WTC11 (cell line): ENCODE data around the gene FASTKD3.

ENCODE experiments used
- NFE2L1 ChIP-seq: sonication (generic); formaldehyde crosslinking; IDR thresholded peaks from 2 replicates; pipeline ENCODE4 v1.8.1; 2023; ENCODE audit warnings: missing genetic modification reagents
- TF ChIP-seq, protein P1 (sequence below): sonication (generic); formaldehyde crosslinking; IDR thresholded peaks from 2 replicates; pipeline ENCODE4 v1.8.0; 2022; ENCODE audit warnings: mild to moderate bottlenecking, missing genetic modification reagents

- TF ChIP-seq, protein P1, sequence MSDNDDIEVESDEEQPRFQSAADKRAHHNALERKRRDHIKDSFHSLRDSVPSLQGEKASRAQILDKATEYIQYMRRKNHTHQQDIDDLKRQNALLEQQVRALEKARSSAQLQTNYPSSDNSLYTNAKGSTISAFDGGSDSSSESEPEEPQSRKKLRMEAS (CRISPR knock-in tag) = no peak
- no peak for TF ChIP-seq NFE2L1
Measured at GRCh38 chr5:7851617-7852289, 17.1 kb downstream of the FASTKD3 start.
